K562 (cell line): ENCODE data around the gene RPP21. TPM values are rescaled to one million over a fixed set of nuclear protein-coding genes. Genes with fewer than 3 reads are reported as not detected.

Source experiments
- ATAC-seq: fragments of 200-7000 bp; cut with Tn5 transposase; 3 replicates; pipeline ENCODE4 v1.9.1; 2020; ENCODE audit warnings: moderate library complexity
- BruUV-seq: library from RNA; stranded (reverse); fragments of 400-500 nt; replicated peaks from 2 replicates; lab custom pipeline; 2021; lab: Mats Ljungman, UMichigan
- CTCF ChIA-PET: fragments of 300-600 bp; formaldehyde crosslinking; extraction: SDS; loops from one replicate; lab custom pipeline; 2021; ENCODE audit warnings: low intra/inter-chr PET ratio; lab: Yijun Ruan, JAX
- POLR2A ChIA-PET: fragments of 300-600, 350-650 bp; sonication (Branson Sonifier 250); formaldehyde crosslinking; extraction: SDS; loops from one replicate; lab custom pipeline; 2021; ENCODE audit warnings: antibody characterized with exemption, inconsistent platforms; lab: Yijun Ruan, JAX
- DNase-seq, 4 experiments: peaks; one replicate each; pipeline versions ENCODE4 v3.0.0 to v3.0.0-alpha.2; 2011 to 2018; ENCODE audit warnings: low spot score in 3 of 4, mixed read lengths in 3 of 4; ENCODE audit errors: extremely low read depth in 1 of 4
- FAIRE-seq: peaks from 2 replicates; lab custom pipeline; 2011; peaks lifted over from hg19 to GRCh38; lab: Jason Lieb, UNC
- H2AFZ ChIP-seq: 2 replicates; pipeline ENCODE4 v1.6.0; 2011; ENCODE audit warnings: low read depth, low read length, control low read depth, inconsistent platforms
- H3K27ac ChIP-seq: fragments of 200-600 bp; 3 replicates; pipeline ENCODE4 v1.8.0; 2011; ENCODE audit warnings: low read depth, mild to moderate bottlenecking, control low read depth, inconsistent platforms, low read length, moderate library complexity, mixed read lengths; ENCODE audit errors: extremely low read depth
- H3K27me3 ChIP-seq, 2 experiments: fragments of 300-600 bp in 1 of 2; 2 replicates in 1 of 2; 3 replicates in 1 of 2; pipeline versions ENCODE4 v1.6.0 to v1.8.0; 2011; ENCODE audit warnings: inconsistent platforms in 2 of 2, low read length in 2 of 2, mild to moderate bottlenecking in 1 of 2, mixed read lengths in 1 of 2, moderate library complexity in 1 of 2; ENCODE audit not compliant: control insufficient read depth in 2 of 2, insufficient read depth in 2 of 2
- H3K36me3 ChIP-seq: fragments of 300-600 bp; 3 replicates; pipeline ENCODE4 v1.8.0; 2011; ENCODE audit warnings: mild to moderate bottlenecking, low read length, inconsistent platforms; ENCODE audit not compliant: control insufficient read depth, insufficient read depth
- H3K4me1 ChIP-seq, 2 experiments: fragments of 200-600 bp in 1 of 2; replicated peaks in 1 of 2; 2 replicates in 1 of 2; 3 replicates in 1 of 2; pipeline versions ENCODE4 v1.5.1 to v1.8.0; 2011; ENCODE audit warnings: inconsistent platforms in 2 of 2, low read length in 2 of 2, mild to moderate bottlenecking in 1 of 2, mixed read lengths in 1 of 2, moderate library complexity in 1 of 2; ENCODE audit not compliant: control insufficient read depth in 2 of 2, insufficient read depth in 2 of 2
- H3K4me2 ChIP-seq: 2 replicates; pipeline ENCODE4 v1.6.1; 2011; ENCODE audit warnings: low read length, control low read depth, inconsistent platforms, mixed read lengths; ENCODE audit not compliant: insufficient read depth
- H3K4me3 ChIP-seq: fragments of 200-600 bp; sonication (generic), shearing (Covaris generic); 2 replicates; pipeline ENCODE4 v1.5.1; 2016; ENCODE audit warnings: control low read depth, inconsistent platforms
- H3K79me2 ChIP-seq: fragments of 200-600 bp; 3 replicates; pipeline ENCODE4 v1.8.0; 2011; ENCODE audit warnings: low read length, inconsistent platforms; ENCODE audit not compliant: control insufficient read depth, insufficient read depth
- H3K9ac ChIP-seq, 2 experiments: 2 replicates each; pipeline versions ENCODE4 v1.6.0 to v1.6.1; 2011; ENCODE audit warnings: low read depth in 2 of 2, low read length in 2 of 2, control low read depth in 1 of 2, inconsistent platforms in 1 of 2, mild to moderate bottlenecking in 1 of 2, mixed read lengths in 1 of 2; ENCODE audit not compliant: insufficient read depth in 1 of 2
- H3K9me1 ChIP-seq: one replicate; pipeline ENCODE4 v1.6.0; 2011; ENCODE audit warnings: inconsistent platforms, mild to moderate bottlenecking, low read length, moderate library complexity; ENCODE audit not compliant: control insufficient read depth, insufficient read depth
- H3K9me3 ChIP-seq: replicated peaks from 2 replicates; pipeline ENCODE4 v1.5.1; 2011; ENCODE audit warnings: low read depth, low read length, inconsistent platforms; ENCODE audit not compliant: control insufficient read depth, insufficient read depth
- H4K20me1 ChIP-seq: replicated peaks from 2 replicates; pipeline ENCODE4 v1.6.1; 2011; ENCODE audit warnings: low read length, inconsistent platforms, mixed read lengths; ENCODE audit not compliant: control insufficient read depth, insufficient read depth
- CBFA2T3 ChIP-seq: fragments of 450-650 bp; IDR thresholded peaks from 2 replicates; pipeline ENCODE4 v1.6.1; 2017
- CEBPG ChIP-seq, 3 experiments: fragments of 200-800 bp in 1 of 3; sonication (Bioruptor generic) in 1 of 3; sonication (generic) in 1 of 3; formaldehyde crosslinking in 1 of 3; IDR thresholded peaks in 2 of 3; conservative IDR thresholded peaks in 1 of 3; 2 replicates each; pipeline versions ENCODE4 v1.6.1 to v1.8.0; 2016 to 2022; ENCODE audit warnings: missing compliant biosample characterization in 2 of 3, missing genetic modification characterization in 2 of 3, mild to moderate bottlenecking in 1 of 3, missing genetic modification reagents in 1 of 3
- DACH1 ChIP-seq: fragments of 450-650 bp; IDR thresholded peaks from 2 replicates; pipeline ENCODE4 v1.6.1; 2018; ENCODE audit not compliant: partially characterized antibody
- MAFG ChIP-seq: fragments of 450-650 bp; conservative IDR thresholded peaks from 2 replicates; pipeline ENCODE4 v1.6.1; 2016; ENCODE audit warnings: missing genetic modification characterization, missing compliant biosample characterization
- MEIS2 ChIP-seq: fragments of 450-650 bp; IDR thresholded peaks from 2 replicates; pipeline ENCODE4 v1.6.1; 2014; ENCODE audit warnings: mild to moderate bottlenecking; ENCODE audit not compliant: partially characterized antibody
- NFIC ChIP-seq: fragments of 450-650 bp; IDR thresholded peaks from 2 replicates; pipeline ENCODE4 v1.6.1; 2017; ENCODE audit warnings: mild to moderate bottlenecking, inconsistent platforms
- TAF15 ChIP-seq: fragments of 200-400 bp; formaldehyde crosslinking; IDR thresholded peaks from 2 replicates; pipeline ENCODE4 v1.6.1; 2017; ENCODE audit warnings: mild to moderate bottlenecking, low read depth, low read length, moderate library complexity
- TRIM24 ChIP-seq, 2 experiments: fragments of 450-650 bp; IDR thresholded peaks; 2 replicates each; pipeline ENCODE4 v1.6.1; 2016
- WGBS: fragments of 100-300 bp; shearing (Covaris generic); methylation state at CpG from one replicate; pipeline ENCODE4 v1.1.6; 2016; ENCODE audit warnings: low coverage, mixed read lengths; ENCODE audit not compliant: insufficient coverage; ENCODE audit errors: missing lambda C conversion rate; 5-methylcytosine and 5-hydroxymethylcytosine counted together
- in situ Hi-C: fragments of 300-500 bp; cut with MboI; formaldehyde crosslinking; loops from 4 replicates; pipeline ENCODE4 v1.15.0; 2018; ENCODE audit warnings: inconsistent platforms, mixed read lengths
- intact Hi-C: fragments of 100-400 bp; cut with micrococcal nuclease; formaldehyde crosslinking; loops from 2 replicates; pipeline ENCODE4 v1.14.2; 2022
- polyA plus RNA-seq, 8 experiments: library from polyadenylated mRNA; depleted of rRNA in 4 of 8; stranded (reverse) in 5 of 8; unstranded in 3 of 8; fragments of >200 nt; fragmentation: Nextera tagmentation in 2 of 8; fragmentation: Illumina TruSeq in 1 of 8; extraction: Ambion mirVana in 2 of 8; extraction: Trizol in 1 of 8; gene quantifications; 2 replicates each; pipeline versions ENCODE4 v1.2.1 to v1.2.3, GENCODE V29; 2011 to 2014; ENCODE audit warnings: inconsistent platforms in 1 of 8, missing spikeins in 1 of 8
- total RNA-seq, 7 experiments: library from RNA; depleted of rRNA in 6 of 7; stranded (reverse); fragments of >200 nt in 6 of 7; fragmentation: Illumina TruSeq in 2 of 7; extraction: Trizol in 2 of 7; gene quantifications; 2 replicates each; pipeline versions ENCODE4 v1.2.1 to v1.2.3, GENCODE V29; 2011 to 2021; ENCODE audit warnings: low replicate concordance in 1 of 7
- TF ChIP-seq, protein P1 (sequence below), 2 experiments: fragments of 450-650 bp in 1 of 2; sonication (generic) in 1 of 2; formaldehyde crosslinking in 1 of 2; IDR thresholded peaks in 1 of 2; conservative IDR thresholded peaks in 1 of 2; 2 replicates each; pipeline versions ENCODE4 v1.6.1 to v1.8.1; 2016 to 2023; ENCODE audit warnings: mild to moderate bottlenecking in 2 of 2, moderate library complexity in 2 of 2, inconsistent platforms in 1 of 2, missing genetic modification reagents in 1 of 2

RPP21 gene
- total and polyA plus RNA-seq, 9 of the 15 experiments (the other 6 are each of a cell fraction or from before 2014, with no cell fraction given): 62.1 to 362 (median 166) TPM

- Histone ChIP-seq H3K4me1 (peaks cover 7 to 26% of the 10 kb centered on the region in 2 experiments), H2AFZ (no peak overlapping the region), H3K9ac (no peak overlapping the region), H3K9me1 (no peaks in the 10 kb centered on the region), H3K36me3 (peaks cover 78% of the 10 kb centered on the region), H3K79me2 (peaks cover 100% of the 10 kb centered on the region), H3K9me3 (no peaks in the 10 kb centered on the region), H3K27me3 (no peaks in the 10 kb centered on the region), H3K4me2 (no peak overlapping the region), H3K27ac (no peak overlapping the region), H4K20me1 (peaks cover 5% of the 10 kb centered on the region; the same call in 1 of the 2 replicates), H3K4me3 (no peak overlapping the region)
- TF ChIP-seq CBFA2T3 (0 out of 2 replicates have a peak, but pooled peaks have one; percentile 14), TAF15 (no peak), MAFG (no peak)
- intact Hi-C loops: loop anchor here (5.0 kb wide), 1 partner anchor 912 kb away; no protein-coding TSS in a partner anchor
- DNase-seq (no peak), ATAC-seq (no peak), FAIRE-seq (no peak)
- POLR2A ChIA-PET: no interaction called here
- in situ Hi-C loops: no loop called here
- no TSS peak for BruUV-seq
- 96% methylated on average over 1 of the region's 1 CpG for WGBS
- CTCF ChIA-PET: no interaction called here
Observed at GRCh38 chr6:30319146-30319835, 25.7 kb upstream of the RPP21 start.

DNA sequence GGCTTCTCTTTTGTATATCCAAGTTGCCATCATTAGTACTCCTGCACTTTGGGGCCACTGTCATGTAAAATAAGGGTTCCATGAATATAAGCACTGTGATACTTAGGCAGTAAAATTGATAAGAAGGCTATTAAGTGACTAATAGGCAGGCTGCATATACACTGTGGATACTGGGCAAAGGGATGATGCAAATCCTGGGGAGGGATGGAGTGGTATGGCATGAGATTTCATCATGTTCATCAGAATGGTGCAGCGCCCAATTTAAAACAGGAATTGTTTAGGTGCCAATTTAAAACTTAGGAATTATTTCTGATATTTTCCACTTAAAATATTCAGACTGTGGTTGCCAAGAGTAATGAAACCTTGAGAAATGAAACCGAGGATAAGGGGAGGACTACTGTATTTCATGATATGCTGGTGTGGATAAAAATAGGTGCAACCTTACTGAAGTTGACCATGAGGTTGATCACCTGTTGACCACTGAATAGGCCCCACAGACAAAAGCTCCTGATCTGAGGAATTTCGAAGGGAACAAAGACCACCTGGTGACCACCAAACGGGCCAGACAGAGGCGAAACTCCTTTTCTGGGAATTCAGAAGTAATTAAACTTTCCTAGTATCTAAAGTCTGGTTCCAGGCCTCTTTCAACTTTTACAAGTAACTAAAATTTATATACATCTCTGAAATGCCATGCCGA is 23.1 kb upstream of the RPP21 start:
- TF ChIP-seq NFIC (no peak), TRIM24 (IDR thresholded peaks at IDR 0.05) (peak; percentile 60 to 80; a peak in 3 of 4 replicates), MEIS2 (no peak), DACH1 (peak; percentile 18), CEBPG (CRISPR knock-in tag; IDR thresholded peaks at IDR 0.05) (peak; percentile 72), CEBPG (tag; conservative IDR thresholded peaks at IDR 0.05 in 1 of 2, IDR thresholded peaks at IDR 0.05 in 1 of 2) (peak in 1 of 2 experiments; percentile 89; a peak in 2 of 4 replicates)
- TF ChIP-seq, protein P1, sequence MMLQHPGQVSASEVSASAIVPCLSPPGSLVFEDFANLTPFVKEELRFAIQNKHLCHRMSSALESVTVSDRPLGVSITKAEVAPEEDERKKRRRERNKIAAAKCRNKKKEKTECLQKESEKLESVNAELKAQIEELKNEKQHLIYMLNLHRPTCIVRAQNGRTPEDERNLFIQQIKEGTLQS (IDR thresholded peaks at IDR 0.05): peak; percentile 64
- TF ChIP-seq, protein P1 (CRISPR knock-in tag; conservative IDR thresholded peaks at IDR 0.05): no peak
- peaks cover 60% of the 10 kb centered on the region for H3K36me3 ChIP-seq
- in situ Hi-C loops (no loop called here), intact Hi-C loops (no loop called here)
- 0 out of 2 replicates have a peak overlapping the region, but pooled peaks have one; percentile 51 for H3K4me2 ChIP-seq
- no peaks in the 10 kb centered on the region for H3K9me1 ChIP-seq
- H3K9me3 ChIP-seq: no peaks in the 10 kb centered on the region
- FAIRE-seq (no peak), ATAC-seq (no peak), DNase-seq (no peak)
- POLR2A ChIA-PET: interaction anchor here (0.7 kb wide), 1 partner anchor 13 kb away, joined by 3 read pairs; no protein-coding TSS in a partner anchor
- H3K4me1 ChIP-seq: peaks cover 17 to 29% of the 10 kb centered on the region in 2 experiments
- no peak overlapping the region; the same call in 2 of the 3 replicates for H3K27ac ChIP-seq
- peaks cover 98% of the 10 kb centered on the region for H3K79me2 ChIP-seq
- no peak overlapping the region for H3K9ac ChIP-seq
- peaks cover 9% of the 10 kb centered on the region for H4K20me1 ChIP-seq
- CTCF ChIA-PET: no interaction called here
- H3K27me3 ChIP-seq: no peaks in the 10 kb centered on the region
- 82% methylated on average over 6 of the region's 6 CpGs for WGBS
- H2AFZ ChIP-seq: no peak overlapping the region
- BruUV-seq: no TSS peak
- H3K4me3 ChIP-seq: no peak overlapping the region
